Astrocyte (in vitro differentiated cells and primary cell): ENCODE measurements around the gene KIRREL3. TPM values are rescaled to one million over a fixed set of nuclear protein-coding genes. Genes with fewer than 3 reads are reported as not detected.
A peak's percentile ranks its signal among the peaks of the same experiment; 100 is the strongest.

Experiments
- DNase-seq: peaks from one replicate; pipeline ENCODE4 v3.0.0-alpha.2; 2010; ENCODE audit warnings: low read depth
- FAIRE-seq: peaks from 2 replicates; lab custom pipeline; 2011; peaks lifted over from hg19 to GRCh38; lab: Jason Lieb, UNC
- H2AFZ ChIP-seq: 2 replicates; pipeline ENCODE4 v1.6.0; 2012; ENCODE audit warnings: low read depth, low read length, inconsistent platforms
- H3K27ac ChIP-seq: 2 replicates; pipeline ENCODE4 v1.5.1; 2011; ENCODE audit warnings: low read depth, low read length, inconsistent platforms
- H3K27me3 ChIP-seq: 2 replicates; pipeline ENCODE4 v1.6.0; 2011; ENCODE audit warnings: low read length, inconsistent platforms; ENCODE audit not compliant: insufficient read depth
- H3K36me3 ChIP-seq: 2 replicates; pipeline ENCODE4 v1.5.1; 2011; ENCODE audit warnings: low read length, inconsistent platforms; ENCODE audit not compliant: insufficient read depth
- H3K4me1 ChIP-seq: 2 replicates; pipeline ENCODE4 v1.5.1; 2011; ENCODE audit warnings: low read length, inconsistent platforms; ENCODE audit not compliant: insufficient read depth
- H3K4me2 ChIP-seq: 2 replicates; pipeline ENCODE4 v1.6.0; 2012; ENCODE audit warnings: low read length, inconsistent platforms
- H3K4me3 ChIP-seq: 2 replicates; pipeline ENCODE4 v1.5.1; 2011; ENCODE audit warnings: low read depth, mild to moderate bottlenecking, low read length, inconsistent platforms; ENCODE audit not compliant: insufficient read depth
- H3K79me2 ChIP-seq: 2 replicates; pipeline ENCODE4 v1.6.0; 2012; ENCODE audit warnings: mild to moderate bottlenecking, low read length, inconsistent platforms; ENCODE audit not compliant: insufficient read depth
- H3K9ac ChIP-seq: 2 replicates; pipeline ENCODE4 v1.6.0; 2012; ENCODE audit warnings: mild to moderate bottlenecking, low read length, inconsistent platforms
- H3K9me3 ChIP-seq: 2 replicates; pipeline ENCODE4 v1.5.1; 2012; ENCODE audit warnings: low read depth, mild to moderate bottlenecking, low read length, inconsistent platforms; ENCODE audit not compliant: insufficient read depth
- H4K20me1 ChIP-seq: 2 replicates; pipeline ENCODE4 v1.6.0; 2012; ENCODE audit warnings: low read length, inconsistent platforms; ENCODE audit not compliant: insufficient read depth
- H3K27ac Mint-ChIP-seq: one replicate; pipeline ENCODE4 v1.8.0; 2021; ENCODE audit warnings: mild to moderate bottlenecking, mixed read lengths; ENCODE audit not compliant: unreplicated experiment
- H3K27me3 Mint-ChIP-seq: one replicate; pipeline ENCODE4 v1.8.0; 2021; ENCODE audit warnings: low read depth, mixed read lengths; ENCODE audit not compliant: unreplicated experiment
- H3K36me3 Mint-ChIP-seq: one replicate; pipeline ENCODE4 v1.8.0; 2021; ENCODE audit warnings: low read depth, mixed read lengths; ENCODE audit not compliant: unreplicated experiment
- H3K4me1 Mint-ChIP-seq: one replicate; pipeline ENCODE4 v1.8.0; 2021; ENCODE audit warnings: low read depth, mixed read lengths; ENCODE audit not compliant: unreplicated experiment
- H3K4me3 Mint-ChIP-seq: one replicate; pipeline ENCODE4 v1.8.0; 2021; ENCODE audit warnings: mild to moderate bottlenecking, moderate library complexity, mixed read lengths; ENCODE audit not compliant: unreplicated experiment
- H3K9me3 Mint-ChIP-seq: one replicate; pipeline ENCODE4 v1.8.0; 2021; ENCODE audit warnings: mild to moderate bottlenecking, mixed read lengths; ENCODE audit not compliant: unreplicated experiment
- EZH2 ChIP-seq: IDR thresholded peaks from 2 replicates; pipeline ENCODE4 v1.6.1; 2012; ENCODE audit warnings: mild to moderate bottlenecking, low read length, inconsistent platforms; ENCODE audit not compliant: insufficient read depth
- total RNA-seq: library from RNA; stranded (reverse); gene quantifications from 2 replicates; pipeline ENCODE4 v1.2.1, GENCODE V29; 2021
- TF ChIP-seq, protein P1 (sequence below): IDR thresholded peaks from 2 replicates; pipeline ENCODE4 v1.5.1; 2011; ENCODE audit warnings: low read depth, mild to moderate bottlenecking, inconsistent platforms, low read length, moderate library complexity; ENCODE audit not compliant: insufficient read depth

KIRREL3 gene
- total RNA-seq, 1 donor from 2014 or later: 0.91 TPM

GRCh38 chr11:126430581-126431335 is 569.8 kb downstream of the KIRREL3 start:
- Mint-ChIP-seq H3K9me3 (no peaks in the 10 kb centered on the region), H3K36me3 (no peaks in the 10 kb centered on the region), H3K27me3 (peaks cover 2% of the 10 kb centered on the region), H3K4me1 (peaks cover 14% of the 10 kb centered on the region), H3K27ac (no peak overlapping the region), H3K4me3 (no peak overlapping the region)
- Histone ChIP-seq H3K27me3 (no peaks in the 10 kb centered on the region), H3K4me2 (no peak overlapping the region), H3K79me2 (no peaks in the 10 kb centered on the region), H3K27ac (no peak overlapping the region), H4K20me1 (no peaks in the 10 kb centered on the region), H2AFZ (peak overlapping the region; percentile 65), H3K36me3 (no peaks in the 10 kb centered on the region), H3K4me1 (peaks cover 15% of the 10 kb centered on the region), H3K4me3 (no peak overlapping the region), H3K9me3 (no peaks in the 10 kb centered on the region), H3K9ac (no peak overlapping the region)
- FAIRE-seq (no peak), DNase-seq (no peak)
- TF ChIP-seq, protein P1, sequence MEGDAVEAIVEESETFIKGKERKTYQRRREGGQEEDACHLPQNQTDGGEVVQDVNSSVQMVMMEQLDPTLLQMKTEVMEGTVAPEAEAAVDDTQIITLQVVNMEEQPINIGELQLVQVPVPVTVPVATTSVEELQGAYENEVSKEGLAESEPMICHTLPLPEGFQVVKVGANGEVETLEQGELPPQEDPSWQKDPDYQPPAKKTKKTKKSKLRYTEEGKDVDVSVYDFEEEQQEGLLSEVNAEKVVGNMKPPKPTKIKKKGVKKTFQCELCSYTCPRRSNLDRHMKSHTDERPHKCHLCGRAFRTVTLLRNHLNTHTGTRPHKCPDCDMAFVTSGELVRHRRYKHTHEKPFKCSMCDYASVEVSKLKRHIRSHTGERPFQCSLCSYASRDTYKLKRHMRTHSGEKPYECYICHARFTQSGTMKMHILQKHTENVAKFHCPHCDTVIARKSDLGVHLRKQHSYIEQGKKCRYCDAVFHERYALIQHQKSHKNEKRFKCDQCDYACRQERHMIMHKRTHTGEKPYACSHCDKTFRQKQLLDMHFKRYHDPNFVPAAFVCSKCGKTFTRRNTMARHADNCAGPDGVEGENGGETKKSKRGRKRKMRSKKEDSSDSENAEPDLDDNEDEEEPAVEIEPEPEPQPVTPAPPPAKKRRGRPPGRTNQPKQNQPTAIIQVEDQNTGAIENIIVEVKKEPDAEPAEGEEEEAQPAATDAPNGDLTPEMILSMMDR: no peak
- no peak for TF ChIP-seq EZH2

- Histone ChIP-seq H3K4me3 (no peak overlapping the region), H2AFZ (no peak overlapping the region), H3K4me2 (no peak overlapping the region), H3K36me3 (no peaks in the 10 kb centered on the region), H4K20me1 (no peaks in the 10 kb centered on the region), H3K9ac (no peak overlapping the region), H3K9me3 (no peaks in the 10 kb centered on the region), H3K27me3 (no peaks in the 10 kb centered on the region), H3K79me2 (no peaks in the 10 kb centered on the region), H3K27ac (no peak overlapping the region), H3K4me1 (peaks cover 9% of the 10 kb centered on the region)
- no peak for TF ChIP-seq EZH2
- TF ChIP-seq, protein P1: no peak
- FAIRE-seq (no peak), DNase-seq (no peak)
- Mint-ChIP-seq H3K4me1 (peaks cover 12% of the 10 kb centered on the region), H3K36me3 (peaks cover 5% of the 10 kb centered on the region), H3K27me3 (peaks cover 10% of the 10 kb centered on the region), H3K4me3 (no peak overlapping the region), H3K9me3 (no peaks in the 10 kb centered on the region), H3K27ac (no peak overlapping the region)
Measured at GRCh38 chr11:126426820-126427749, 573.5 kb downstream of the KIRREL3 start.
